BJ (cell line): ENCODE results near the gene PNP. TPM values are rescaled to one million over a fixed set of nuclear protein-coding genes. Genes with fewer than 3 reads are reported as not detected.

ENCODE experiments used
- CTCF ChIA-PET: fragments of 350-600 bp; formaldehyde crosslinking; extraction: SDS; loops from one replicate; lab custom pipeline; 2021; ENCODE audit warnings: antibody characterized with exemption, inconsistent platforms; lab: Yijun Ruan, JAX
- POLR2A ChIA-PET: fragments of 300-600 bp; sonication (Branson Sonifier 250); formaldehyde crosslinking; extraction: SDS; loops from one replicate; lab custom pipeline; 2021; ENCODE audit warnings: antibody characterized with exemption; lab: Charles Lee
- DNase-seq: peaks from one replicate; pipeline ENCODE4 v3.0.0-alpha.2; 2011; ENCODE audit warnings: low read depth
- H3K27me3 ChIP-seq: 2 replicates; pipeline ENCODE4 v1.6.0; 2011; ENCODE audit warnings: low read length; ENCODE audit not compliant: control insufficient read depth, insufficient read depth
- H3K36me3 ChIP-seq: 2 replicates; pipeline ENCODE4 v1.5.1; 2011; ENCODE audit warnings: low read length; ENCODE audit not compliant: control insufficient read depth, insufficient read depth
- H3K4me3 ChIP-seq: 2 replicates; pipeline ENCODE4 v1.5.1; 2011; ENCODE audit warnings: low read depth, mild to moderate bottlenecking, control low read depth, low read length
- polyA plus RNA-seq: library from polyadenylated mRNA; depleted of rRNA; stranded (reverse); fragments of >200 nt; gene quantifications from 2 replicates; pipeline ENCODE4 v1.2.3, GENCODE V29; 2011
- TF ChIP-seq, protein P1 (sequence below): IDR thresholded peaks from 2 replicates; pipeline ENCODE4 v1.5.1; 2011; ENCODE audit warnings: low read depth, mild to moderate bottlenecking, control low read depth, inconsistent platforms, low read length, moderate library complexity; ENCODE audit not compliant: insufficient read depth

The PNP gene
- polyA plus RNA-seq, 1 experiment, result 21.4 TPM

DNA sequence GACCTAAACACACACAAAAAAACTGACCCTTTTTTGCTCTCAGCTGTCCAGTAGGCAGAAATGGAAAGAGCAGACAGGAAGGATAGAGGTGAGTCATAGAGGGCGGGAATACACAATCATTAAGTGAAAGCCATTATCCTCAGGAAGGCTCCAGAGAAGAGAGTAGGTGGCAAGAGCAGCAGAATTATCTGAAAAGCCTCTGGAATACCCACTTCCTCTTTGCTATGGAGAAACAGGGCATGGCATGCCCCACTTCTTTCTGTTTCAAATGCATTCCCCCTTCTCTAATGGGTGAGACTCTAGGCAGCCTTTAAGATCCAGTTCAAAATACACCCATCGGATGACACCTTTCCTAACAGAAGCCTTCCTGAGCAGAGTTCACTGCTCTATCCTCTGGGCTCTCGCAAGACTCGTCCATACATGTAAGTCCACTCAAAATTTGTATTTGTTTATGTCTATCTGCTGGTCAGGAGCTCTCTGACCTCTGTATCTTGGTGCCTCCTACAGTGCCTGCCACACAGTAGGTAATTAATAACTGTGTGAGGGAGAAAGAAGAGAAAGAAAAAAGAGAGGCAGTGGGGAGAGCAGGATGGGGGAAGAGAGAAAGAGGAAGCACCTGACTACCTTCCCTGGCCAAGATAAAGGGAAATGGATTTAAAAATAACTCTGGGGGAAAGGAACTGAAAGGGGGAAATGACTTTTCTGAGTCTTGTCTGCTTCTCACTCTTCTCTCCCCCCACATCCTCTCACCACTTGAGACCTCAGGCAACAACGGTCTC, 41.8 kb upstream of the PNP start:
- TF ChIP-seq, protein P1, sequence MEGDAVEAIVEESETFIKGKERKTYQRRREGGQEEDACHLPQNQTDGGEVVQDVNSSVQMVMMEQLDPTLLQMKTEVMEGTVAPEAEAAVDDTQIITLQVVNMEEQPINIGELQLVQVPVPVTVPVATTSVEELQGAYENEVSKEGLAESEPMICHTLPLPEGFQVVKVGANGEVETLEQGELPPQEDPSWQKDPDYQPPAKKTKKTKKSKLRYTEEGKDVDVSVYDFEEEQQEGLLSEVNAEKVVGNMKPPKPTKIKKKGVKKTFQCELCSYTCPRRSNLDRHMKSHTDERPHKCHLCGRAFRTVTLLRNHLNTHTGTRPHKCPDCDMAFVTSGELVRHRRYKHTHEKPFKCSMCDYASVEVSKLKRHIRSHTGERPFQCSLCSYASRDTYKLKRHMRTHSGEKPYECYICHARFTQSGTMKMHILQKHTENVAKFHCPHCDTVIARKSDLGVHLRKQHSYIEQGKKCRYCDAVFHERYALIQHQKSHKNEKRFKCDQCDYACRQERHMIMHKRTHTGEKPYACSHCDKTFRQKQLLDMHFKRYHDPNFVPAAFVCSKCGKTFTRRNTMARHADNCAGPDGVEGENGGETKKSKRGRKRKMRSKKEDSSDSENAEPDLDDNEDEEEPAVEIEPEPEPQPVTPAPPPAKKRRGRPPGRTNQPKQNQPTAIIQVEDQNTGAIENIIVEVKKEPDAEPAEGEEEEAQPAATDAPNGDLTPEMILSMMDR, result no peak
- no peak for DNase-seq
- H3K27me3 ChIP-seq, result no peaks in the 10 kb centered on the region
- ChIA-PET CTCF (interaction anchor here (3.0 kb wide), 1 partner anchor 12 kb away, joined by 11 read pairs; no protein-coding TSS in a partner anchor), POLR2A (no interaction called here)
- H3K36me3 ChIP-seq, result no peaks in the 10 kb centered on the region
- no peak overlapping the region for H3K4me3 ChIP-seq

DNA sequence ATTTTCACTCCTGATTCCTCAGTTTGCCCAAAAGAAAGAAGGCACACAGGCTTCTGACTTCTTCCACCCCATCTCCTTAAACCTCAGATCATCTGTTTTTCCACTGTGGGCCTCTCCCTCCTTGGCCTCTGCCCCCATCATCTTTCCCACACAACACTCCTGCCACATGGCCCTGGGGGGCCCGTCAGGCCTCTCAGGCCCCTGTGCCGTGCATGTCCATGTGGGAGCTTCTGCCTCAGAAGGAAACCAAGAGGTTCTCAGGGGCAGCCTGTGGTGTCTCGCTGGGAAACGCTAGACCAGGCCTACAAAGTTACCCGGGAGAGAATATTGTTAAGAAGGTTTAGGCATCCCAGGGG, 41.2 kb upstream of the PNP start:
- CTCF ChIA-PET, result interaction anchor here (1.0 to 3.0 kb wide), 3 partner anchors 12 to 14 kb away, joined by 4 to 11 read pairs (median 4); no protein-coding TSS in a partner anchor
- TF ChIP-seq, protein P1, result no peak
- POLR2A ChIA-PET, result no interaction called here

DNA sequence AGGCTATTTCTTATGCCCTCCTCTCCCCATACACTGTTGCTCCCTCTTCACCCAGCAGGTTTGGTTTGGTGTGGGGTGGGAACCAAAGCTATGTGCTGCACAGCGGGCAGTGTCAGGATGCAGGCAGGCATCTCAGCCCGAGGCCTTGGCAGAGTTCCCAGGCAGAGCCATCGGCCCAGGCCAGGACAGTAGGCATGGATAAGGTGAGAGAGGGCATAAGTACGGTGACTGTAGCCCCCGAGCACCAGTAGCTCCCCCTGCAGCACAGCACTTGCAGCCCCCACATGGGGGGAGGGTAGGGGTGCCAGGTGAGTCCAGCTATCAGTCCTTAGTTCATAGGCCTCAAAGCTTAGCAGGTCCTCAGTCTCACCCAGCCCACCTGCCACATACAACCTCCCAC, 40.4 kb upstream of the PNP start:
- no peaks in the 10 kb centered on the region for H3K36me3 ChIP-seq
- no peaks in the 10 kb centered on the region for H3K27me3 ChIP-seq
- DNase-seq, result no peak
- CTCF ChIA-PET, result interaction anchor here (1.0 to 3.0 kb wide), 3 partner anchors 12 to 15 kb away, joined by 4 to 11 read pairs (median 4); no protein-coding TSS in a partner anchor
- TF ChIP-seq, protein P1, result no peak
- H3K4me3 ChIP-seq, result no peak overlapping the region
- POLR2A ChIA-PET, result no interaction called here

More for the DNA sequence above, 41.2 kb upstream of the PNP start:
- no peak for DNase-seq
- H3K4me3 ChIP-seq, result no peak overlapping the region
- H3K36me3 ChIP-seq, result no peaks in the 10 kb centered on the region
- H3K27me3 ChIP-seq, result no peaks in the 10 kb centered on the region

DNA sequence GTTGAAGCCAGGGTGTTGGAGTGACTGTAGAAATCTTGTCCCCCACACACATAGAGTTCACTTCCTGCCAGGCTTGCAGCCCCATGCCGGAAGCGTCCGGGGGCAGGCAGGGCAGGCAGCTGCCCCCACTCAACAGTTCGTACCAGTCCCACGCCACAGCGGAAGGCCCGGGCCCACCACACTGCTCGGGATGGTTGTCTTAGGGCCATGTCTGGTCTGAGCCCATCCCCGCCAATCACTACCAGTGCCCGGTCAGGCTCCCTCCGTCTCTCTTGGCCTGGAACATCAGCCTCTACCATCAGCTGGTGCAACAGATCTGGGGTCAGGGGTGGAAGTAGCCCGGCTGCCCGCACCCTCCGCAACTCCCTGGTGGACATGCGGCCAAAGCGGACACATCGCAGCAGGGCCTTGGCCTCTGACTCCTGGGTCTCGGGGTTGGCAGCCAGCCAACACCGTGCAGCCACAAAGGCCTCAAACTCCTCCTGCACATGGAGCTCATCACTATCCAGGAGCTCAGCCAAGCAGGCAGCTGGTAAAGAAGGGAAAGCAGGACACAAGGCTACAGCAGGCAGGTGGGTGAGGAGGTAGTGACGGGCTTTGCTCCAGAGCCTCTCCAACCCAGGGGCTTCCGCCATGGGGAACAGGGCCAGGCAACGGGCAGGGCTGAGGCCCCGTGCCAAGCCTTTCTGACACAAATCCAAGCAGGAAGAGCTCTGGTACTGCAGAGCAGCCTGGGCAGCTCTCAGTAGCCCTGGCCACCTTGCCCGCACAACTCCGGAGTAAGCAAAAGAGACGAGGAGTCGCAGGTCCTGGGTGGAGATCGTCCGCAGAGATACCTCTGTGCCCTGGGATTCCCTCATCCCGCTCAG, 39.2 kb upstream of the PNP start:
- TF ChIP-seq, protein P1, result no peak
- CTCF ChIA-PET, result interaction anchor here (1.0 to 3.0 kb wide), 2 partner anchors 14 to 16 kb away, joined by 4 to 11 read pairs; no protein-coding TSS in a partner anchor
- Histone ChIP-seq H3K4me3 (no peak overlapping the region), H3K27me3 (no peaks in the 10 kb centered on the region), H3K36me3 (no peaks in the 10 kb centered on the region)
- DNase-seq, result no peak
- POLR2A ChIA-PET, result no interaction called here
